GM23338 (cell line): Measurements from ENCODE around the gene EPHA10. TPM values are rescaled to one million over a fixed set of nuclear protein-coding genes. Genes with fewer than 3 reads are reported as not detected.

Experiments used
- ATAC-seq: fragments of 200-7000 bp; cut with Tn5 transposase; 3 replicates; pipeline ENCODE4 v1.9.1; 2020
- DNase-seq: peaks from one replicate; pipeline ENCODE4 v3.0.0-alpha.2; 2015; ENCODE audit warnings: low spot score
- H2AFZ ChIP-seq: fragments of 200-600 bp; sonication (generic); 2 replicates; pipeline ENCODE4 v1.8.0; 2016; ENCODE audit warnings: antibody characterized with exemption, mild to moderate bottlenecking, moderate library complexity
- H3F3A ChIP-seq: fragments of 200-600 bp; sonication (generic); replicated peaks from 2 replicates; pipeline ENCODE4 v1.8.0; 2017; ENCODE audit warnings: antibody characterized with exemption, mixed run types, low read depth
- H3K27ac ChIP-seq: fragments of 200-600 bp; sonication (generic); 2 replicates; pipeline ENCODE4 v1.6.1; 2016; ENCODE audit warnings: low read depth
- H3K27me3 ChIP-seq: fragments of 200-600 bp; sonication (generic); 2 replicates; pipeline ENCODE4 v1.8.0; 2016; ENCODE audit warnings: mild to moderate bottlenecking, mixed run types, moderate library complexity; ENCODE audit not compliant: insufficient read depth
- H3K36me3 ChIP-seq: fragments of 200-600 bp; sonication (generic); 2 replicates; pipeline ENCODE4 v1.8.0; 2016; ENCODE audit warnings: mild to moderate bottlenecking; ENCODE audit not compliant: insufficient read depth
- H3K4me1 ChIP-seq: fragments of 200-600 bp; sonication (generic); 2 replicates; pipeline ENCODE4 v1.8.0; 2016; ENCODE audit warnings: mild to moderate bottlenecking, moderate library complexity; ENCODE audit not compliant: insufficient read depth
- H3K4me2 ChIP-seq: fragments of 200-600 bp; sonication (generic); 2 replicates; pipeline ENCODE4 v1.7.1; 2017; ENCODE audit warnings: mixed run types
- H3K4me3 ChIP-seq: fragments of 200-600 bp; sonication (generic); 2 replicates; pipeline ENCODE4 v1.6.1; 2016; ENCODE audit warnings: mixed run types
- H3K79me2 ChIP-seq: fragments of 200-600 bp; sonication (generic); replicated peaks from 2 replicates; pipeline ENCODE4 v1.8.0; 2017; ENCODE audit warnings: mild to moderate bottlenecking; ENCODE audit not compliant: insufficient read depth
- H3K9me2 ChIP-seq: fragments of 200-600 bp; sonication (generic); 2 replicates; pipeline ENCODE4 v1.8.0; 2017; ENCODE audit not compliant: insufficient read depth
- H4K20me1 ChIP-seq: fragments of 200-600 bp; sonication (generic); replicated peaks from 2 replicates; pipeline ENCODE4 v1.8.0; 2017; ENCODE audit warnings: mild to moderate bottlenecking; ENCODE audit not compliant: insufficient read depth
- H3K27ac Mint-ChIP-seq: 2 replicates; pipeline ENCODE4 v1.8.0; 2020; ENCODE audit warnings: inconsistent platforms, mild to moderate bottlenecking, moderate library complexity, mixed read lengths
- H3K27me3 Mint-ChIP-seq: 3 replicates; pipeline ENCODE4 v1.8.0; 2022; ENCODE audit warnings: low read depth, mild to moderate bottlenecking, moderate library complexity, mixed read lengths, inconsistent platforms; ENCODE audit not compliant: insufficient read depth, poor library complexity
- H3K36me3 Mint-ChIP-seq: 3 replicates; pipeline ENCODE4 v1.8.0; 2021; ENCODE audit warnings: low read depth, mild to moderate bottlenecking, inconsistent platforms, moderate library complexity, mixed read lengths
- H3K4me1 Mint-ChIP-seq: 3 replicates; pipeline ENCODE4 v1.8.0; 2020; ENCODE audit warnings: mild to moderate bottlenecking, inconsistent platforms, mixed read lengths
- H3K4me3 Mint-ChIP-seq: 3 replicates; pipeline ENCODE4 v1.8.0; 2021; ENCODE audit warnings: moderate library complexity, mild to moderate bottlenecking, inconsistent platforms, mixed read lengths
- H3K9me3 Mint-ChIP-seq: 3 replicates; pipeline ENCODE4 v1.8.0; 2020; ENCODE audit warnings: moderate library complexity, mild to moderate bottlenecking, inconsistent platforms, mixed read lengths
- CREB1 ChIP-seq: fragments of 250-450 bp; sonication (Bioruptor Pico); IDR thresholded peaks from 2 replicates; pipeline ENCODE4 v1.5.0; 2020; ENCODE audit warnings: low read depth, mild to moderate bottlenecking, moderate library complexity
- CTCF ChIP-seq, 2 experiments: fragments of 200-600 bp in 1 of 2; sonication (generic) in 1 of 2; conservative IDR thresholded peaks; 2 replicates each; pipeline versions ENCODE4 v1.5.1 to v1.6.1; 2016 to 2017; ENCODE audit warnings: antibody characterized with exemption in 2 of 2, low read depth in 2 of 2, mild to moderate bottlenecking in 2 of 2, moderate library complexity in 1 of 2
- ETS1 ChIP-seq: IDR thresholded peaks from 2 replicates; pipeline ENCODE4 v1.6.1; 2016; ENCODE audit warnings: antibody characterized with exemption
- EZH2 ChIP-seq: fragments of 200-600 bp; sonication (generic); IDR thresholded peaks from one replicate; pipeline ENCODE4 v1.8.0; 2017; ENCODE audit warnings: antibody characterized with exemption, mild to moderate bottlenecking, low read depth; ENCODE audit not compliant: unreplicated experiment
- EZH2phosphoT487 ChIP-seq: fragments of 200-600 bp; sonication (generic); IDR thresholded peaks from one replicate; pipeline ENCODE4 v1.8.1; 2018; ENCODE audit warnings: antibody characterized with exemption; ENCODE audit not compliant: unreplicated experiment
- JUNB ChIP-seq: IDR thresholded peaks from one replicate; pipeline ENCODE4 v1.6.1; 2016; ENCODE audit warnings: antibody characterized with exemption; ENCODE audit not compliant: unreplicated experiment
- NANOG ChIP-seq: IDR thresholded peaks from 2 replicates; pipeline ENCODE4 v1.6.1; 2016; ENCODE audit warnings: antibody characterized with exemption, borderline replicate concordance
- REST ChIP-seq: IDR thresholded peaks from one replicate; pipeline ENCODE4 v1.6.1; 2018; ENCODE audit warnings: antibody characterized with exemption; ENCODE audit not compliant: unreplicated experiment
- STAT1 ChIP-seq: IDR thresholded peaks from one replicate; pipeline ENCODE4 v1.6.1; 2016; ENCODE audit warnings: antibody characterized with exemption; ENCODE audit not compliant: unreplicated experiment
- ZNF331 ChIP-seq: fragments of 250-450 bp; sonication (Bioruptor Pico); IDR thresholded peaks from 2 replicates; pipeline ENCODE4 v1.5.0; 2020; ENCODE audit warnings: low read depth, mild to moderate bottlenecking, moderate library complexity
- ZNF462 ChIP-seq: fragments of 250-450 bp; sonication (Bioruptor Pico); IDR thresholded peaks from 2 replicates; pipeline ENCODE4 v1.5.0; 2020; ENCODE audit warnings: mild to moderate bottlenecking, moderate library complexity
- polyA plus RNA-seq: library from polyadenylated mRNA; unstranded; fragments of >200 nt; fragmentation: Nextera tagmentation; extraction: Ambion mirVana; gene quantifications from 2 replicates; pipeline ENCODE4 v1.2.1, GENCODE V29; 2016
- total RNA-seq: library from RNA; depleted of rRNA; stranded (reverse); fragments of >200 nt; shearing (Covaris generic); gene quantifications from 2 replicates; pipeline ENCODE4 v1.2.3, GENCODE V29; 2014

EPHA10 gene
- total and polyA plus RNA-seq, 2 experiments from 2014 or later = 0.76 to 2.4 TPM

GRCh38 chr1:37795340-37796125 is 30.6 kb upstream of the EPHA10 start:
- TF ChIP-seq CREB1 (peak; percentile 21; the same call in 1 of the 2 replicates), JUNB (no peak), ZNF462 (no peak), STAT1 (no peak), ZNF331 (CRISPR knock-in tag) (no peak), ETS1 (peak; percentile 32; the same call in 1 of the 2 replicates), REST (peak; percentile 99), EZH2 (peak; percentile 3), CTCF (conservative IDR thresholded peaks at IDR 0.05; ENCODE audit: low read depth in 2 of 2) (no peak), NANOG (no peak), EZH2phosphoT487 (no peak)
- DNase-seq = peak; percentile 88
- Histone ChIP-seq H3K36me3 (no peaks in the 10 kb centered on the region), H3K4me2 (peak overlapping the region; percentile 81), H2AFZ (no peak overlapping the region), H3K9me2 (no peaks in the 10 kb centered on the region), H3K27me3 (peaks cover 50% of the 10 kb centered on the region), H3K4me1 (peaks cover 6% of the 10 kb centered on the region), H3F3A (peaks cover 11% of the 10 kb centered on the region; the same call in 1 of the 2 replicates), H3K27ac (no peak overlapping the region), H3K4me3 (peak overlapping the region; percentile 67), H4K20me1 (peaks cover 5% of the 10 kb centered on the region; the same call in 1 of the 2 replicates), H3K79me2 (no peaks in the 10 kb centered on the region)
- peak overlapping the region; percentile 74 for H3K4me3 Mint-ChIP-seq
- peak; percentile 77 for ATAC-seq
- H3K9me3 Mint-ChIP-seq = no peaks in the 10 kb centered on the region
- H3K27ac Mint-ChIP-seq = no peak overlapping the region
- H3K4me1 Mint-ChIP-seq = peaks cover 12% of the 10 kb centered on the region
- H3K27me3 Mint-ChIP-seq = peaks cover 36% of the 10 kb centered on the region
- peaks cover 16% of the 10 kb centered on the region; the same call in 2 of the 3 replicates for H3K36me3 Mint-ChIP-seq
